Measurements from ENCODE around the gene U2AF2.

Gene U2AF2

DNA sequence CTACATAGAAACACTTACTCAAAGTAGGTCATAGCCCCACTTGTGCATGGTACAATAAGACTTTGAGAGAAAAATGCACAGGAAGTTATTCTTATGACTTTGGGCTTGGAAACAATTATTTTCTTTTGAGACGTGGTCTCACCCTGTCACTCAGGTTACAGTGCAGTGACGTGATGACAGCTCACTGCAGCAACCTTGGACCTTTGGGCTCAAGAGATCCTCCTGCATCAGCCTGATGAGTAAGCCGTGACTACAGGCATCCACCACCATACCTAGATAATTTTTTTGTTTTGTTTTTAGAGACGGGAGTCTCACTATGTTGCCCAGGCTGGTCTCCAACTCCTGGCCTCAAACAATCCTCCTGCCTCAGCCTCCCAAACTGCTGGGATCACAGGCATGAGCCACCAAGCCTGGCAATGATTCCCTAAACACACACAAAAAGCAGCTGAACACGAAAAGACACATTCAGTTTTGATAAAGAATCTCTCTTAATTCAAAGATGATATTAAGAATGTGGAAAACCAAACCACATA, 65.4 kb downstream of the U2AF2 start:
- DNase-seq = no peak

DNA sequence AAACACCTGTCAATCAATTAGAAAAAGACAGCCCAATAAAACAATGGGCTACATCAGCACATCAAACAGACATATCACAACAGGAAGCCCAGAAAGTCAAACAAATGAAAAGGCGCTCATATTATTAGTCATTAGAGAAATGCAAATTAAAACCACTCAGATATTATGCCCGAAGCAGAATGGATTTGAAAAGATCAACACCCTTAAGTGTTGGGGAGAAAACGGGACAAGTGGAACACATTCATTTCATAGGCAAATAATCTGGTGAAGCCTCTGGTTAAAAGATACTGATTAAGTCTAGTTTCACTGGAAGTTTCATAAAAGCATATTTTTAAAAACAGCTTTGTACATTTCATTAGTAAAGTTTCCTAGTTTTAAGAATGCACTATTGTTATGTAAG, 66.0 kb downstream of the U2AF2 start:
- DNase-seq = no peak

DNA sequence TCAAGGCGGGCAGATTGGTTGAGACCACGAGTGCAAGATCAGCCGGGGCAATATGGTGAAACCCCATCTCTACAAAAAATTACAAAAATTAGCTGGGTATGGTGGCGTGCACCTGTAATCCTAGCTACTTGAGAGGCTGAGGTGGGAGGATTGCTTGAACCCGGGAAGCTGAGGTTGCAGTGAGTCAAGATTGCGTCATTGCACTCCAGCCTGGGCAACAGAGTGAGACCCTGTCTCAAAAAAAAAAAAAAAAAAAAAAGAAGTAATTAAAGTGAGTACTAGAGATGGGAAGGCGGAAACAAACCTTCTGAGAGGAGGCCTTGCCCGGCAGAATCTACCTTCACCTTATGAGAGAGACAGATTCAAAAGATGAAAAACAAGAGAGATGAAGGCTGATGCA, 68.7 kb downstream of the U2AF2 start:
- no peak for DNase-seq
